Astrocyte of the cerebellum (primary cell): ENCODE data around the gene ADGRB3.

Source experiments
- DNase-seq: peaks from one replicate; pipeline ENCODE4 v3.0.0-alpha.2; 2011; ENCODE audit warnings: low read depth
- H3K4me3 ChIP-seq: 2 replicates; pipeline ENCODE4 v1.5.1; 2011; ENCODE audit warnings: mild to moderate bottlenecking, low read depth, low read length, moderate library complexity
- CTCF ChIP-seq: IDR thresholded peaks from 2 replicates; pipeline ENCODE4 v1.5.1; 2012; ENCODE audit warnings: low read length, low read depth, moderate library complexity, mild to moderate bottlenecking; ENCODE audit errors: missing control alignments
- in situ Hi-C: cut with HindIII; loops from 2 replicates; pipeline ENCODE4 v1.10.0; 2017; ENCODE audit warnings: low sequenced_read_pairs

Gene ADGRB3

GRCh38 chr6:68718385-68719073 lies 83.4 kb downstream of the ADGRB3 start:
- no peak overlapping the region for H3K4me3 ChIP-seq
- in situ Hi-C loops: no loop called here
- no peak for TF ChIP-seq CTCF
- no peak for DNase-seq

- DNase-seq: no peak
- TF ChIP-seq CTCF: no peak
- no peak overlapping the region for H3K4me3 ChIP-seq
- in situ Hi-C loops: no loop called here
Measured at GRCh38 chr6:68719761-68720160, 84.7 kb downstream of the ADGRB3 start.

- no peak for DNase-seq
- no peak for TF ChIP-seq CTCF
- no peak overlapping the region for H3K4me3 ChIP-seq
- in situ Hi-C loops: no loop called here
Measured at GRCh38 chr6:68722891-68723527, 87.9 kb downstream of the ADGRB3 start.

- no peak for TF ChIP-seq CTCF
- in situ Hi-C loops: no loop called here
- no peak for DNase-seq
- H3K4me3 ChIP-seq: no peak overlapping the region
Measured at GRCh38 chr6:68724060-68724459, 89.0 kb downstream of the ADGRB3 start.

GRCh38 chr6:68726337-68726736 lies 91.3 kb downstream of the ADGRB3 start:
- in situ Hi-C loops: no loop called here
- TF ChIP-seq CTCF: no peak
- no peak overlapping the region for H3K4me3 ChIP-seq
- DNase-seq: no peak

GRCh38 chr6:68726992-68727391 lies 91.9 kb downstream of the ADGRB3 start:
- no peak overlapping the region for H3K4me3 ChIP-seq
- DNase-seq: no peak
- in situ Hi-C loops: no loop called here
- TF ChIP-seq CTCF: no peak
